Smooth muscle cell (in vitro differentiated cells): Measurements from ENCODE around the gene TXN. TPM values are rescaled to one million over a fixed set of nuclear protein-coding genes. Genes with fewer than 3 reads are reported as not detected.

Experiments
- DNase-seq: peaks from one replicate; lab custom pipeline; 2025; ENCODE audit not compliant: unreplicated experiment; lab: John Stamatoyannopoulos, UW
- H2AFZ ChIP-seq: fragments of 200-600 bp; sonication (generic); 2 replicates; pipeline ENCODE4 v1.6.0; 2016; ENCODE audit warnings: antibody characterized with exemption, low read depth, mild to moderate bottlenecking
- H3F3A ChIP-seq: fragments of 200-600 bp; sonication (generic); 2 replicates; pipeline ENCODE4 v1.6.0; 2017; ENCODE audit warnings: antibody characterized with exemption, low read depth
- H3K27ac ChIP-seq: fragments of 200-600 bp; sonication (generic); 2 replicates; pipeline ENCODE4 v1.5.1; 2016; ENCODE audit warnings: low read depth, mild to moderate bottlenecking
- H3K27me3 ChIP-seq: fragments of 200-600 bp; sonication (generic); 2 replicates; pipeline ENCODE4 v1.6.1; 2016; ENCODE audit warnings: low read depth, mild to moderate bottlenecking
- H3K36me3 ChIP-seq: fragments of 200-600 bp; sonication (generic); 2 replicates; pipeline ENCODE4 v1.5.1; 2016; ENCODE audit warnings: low read depth
- H3K4me1 ChIP-seq: fragments of 200-600 bp; sonication (generic); 2 replicates; pipeline ENCODE4 v1.5.1; 2016; ENCODE audit warnings: low read depth
- H3K4me2 ChIP-seq: fragments of 200-600 bp; sonication (generic); 2 replicates; pipeline ENCODE4 v1.6.0; 2016; ENCODE audit warnings: mild to moderate bottlenecking
- H3K4me3 ChIP-seq: fragments of 200-600 bp; sonication (generic); 2 replicates; pipeline ENCODE4 v1.5.1; 2016; ENCODE audit warnings: mild to moderate bottlenecking
- H3K79me2 ChIP-seq: fragments of 200-600 bp; sonication (generic); 2 replicates; pipeline ENCODE4 v1.6.0; 2016; ENCODE audit warnings: low read depth, mild to moderate bottlenecking
- H3K9ac ChIP-seq: fragments of 200-600 bp; sonication (generic); 2 replicates; pipeline ENCODE4 v1.6.0; 2016; ENCODE audit warnings: low read depth
- H3K9me3 ChIP-seq: fragments of 200-600 bp; sonication (generic); replicated peaks from 2 replicates; pipeline ENCODE4 v1.5.1; 2016; ENCODE audit warnings: low read depth
- H4K20me1 ChIP-seq: fragments of 200-600 bp; sonication (generic); 2 replicates; pipeline ENCODE4 v1.6.0; 2016; ENCODE audit warnings: low read depth
- CTCF ChIP-seq: fragments of 200-600 bp; sonication (generic); IDR thresholded peaks from 2 replicates; pipeline ENCODE4 v1.5.1; 2017; ENCODE audit warnings: borderline replicate concordance, mild to moderate bottlenecking, antibody characterized with exemption; ENCODE audit not compliant: insufficient read depth, poor library complexity, severe bottlenecking
- WGBS: methylation state at CpG from one replicate; pipeline ENCODE4 v1.1.7; 2016; ENCODE audit warnings: low lambda C conversion rate; 5-methylcytosine and 5-hydroxymethylcytosine counted together
- polyA plus RNA-seq: library from polyadenylated mRNA; unstranded; fragments of >200 nt; fragmentation: Nextera tagmentation; extraction: Ambion mirVana; gene quantifications from 2 replicates; pipeline ENCODE4 v1.2.1, GENCODE V29; 2016
- total RNA-seq: library from RNA; depleted of rRNA; stranded (reverse); fragments of >200 nt; gene quantifications from 2 replicates; pipeline ENCODE4 v1.2.3, GENCODE V29; 2014

The TXN gene
- total and polyA plus RNA-seq, 2 experiments from 2014 or later = 394 to 426 TPM

GRCh38 chr9:110255463-110256379, 586 bp downstream of the TXN start:
- no peaks in the 10 kb centered on the region for H3K9me3 ChIP-seq
- H3K27ac ChIP-seq = peak overlapping the region; percentile 58
- H3K27me3 ChIP-seq = no peaks in the 10 kb centered on the region
- H3F3A ChIP-seq = no peaks in the 10 kb centered on the region
- H3K4me2 ChIP-seq = peak overlapping the region; percentile 92
- H3K9ac ChIP-seq = peak overlapping the region; percentile 81
- no peaks in the 10 kb centered on the region for H3K36me3 ChIP-seq
- H4K20me1 ChIP-seq = peaks cover 44% of the 10 kb centered on the region
- peak overlapping the region; percentile 94 for H3K4me3 ChIP-seq
- under 1% methylated on average over 77 of the region's 81 CpGs for WGBS
- peak overlapping the region; percentile 61 for H2AFZ ChIP-seq
- DNase-seq = peak; percentile 46
- no peak for TF ChIP-seq CTCF
- H3K79me2 ChIP-seq = peaks cover 54% of the 10 kb centered on the region
- H3K4me1 ChIP-seq = peaks cover 12% of the 10 kb centered on the region

- no peak for DNase-seq
- peaks cover 12% of the 10 kb centered on the region for H3K4me1 ChIP-seq
- H3K27ac ChIP-seq = peak overlapping the region; percentile 58
Measured at GRCh38 chr9:110255034-110255462, 1.3 kb downstream of the TXN start.

GRCh38 chr9:110254500-110254899, 1.8 kb downstream of the TXN start:
- no peaks in the 10 kb centered on the region for H3K27me3 ChIP-seq
- H3K4me1 ChIP-seq = peaks cover 12% of the 10 kb centered on the region
- peak overlapping the region; percentile 81 for H3K9ac ChIP-seq
- WGBS = 86% methylated on average over 2 of the region's 2 CpGs
- H3K79me2 ChIP-seq = peaks cover 66% of the 10 kb centered on the region
- H3K4me3 ChIP-seq = peak overlapping the region; percentile 94
- H3K4me2 ChIP-seq = peak overlapping the region; percentile 92
- TF ChIP-seq CTCF = no peak
- H3K9me3 ChIP-seq = no peaks in the 10 kb centered on the region
- no peak for DNase-seq
- no peaks in the 10 kb centered on the region for H3K36me3 ChIP-seq
- peaks cover 56% of the 10 kb centered on the region for H4K20me1 ChIP-seq
- H3K27ac ChIP-seq = peak overlapping the region; percentile 58
- H3F3A ChIP-seq = no peaks in the 10 kb centered on the region
- no peak overlapping the region for H2AFZ ChIP-seq

More at GRCh38 chr9:110255034-110255462, 1.3 kb downstream of the TXN start:
- Histone ChIP-seq H3K9ac (peak overlapping the region; percentile 81), H3K27me3 (no peaks in the 10 kb centered on the region), H3K4me3 (peak overlapping the region; percentile 94), H3F3A (no peaks in the 10 kb centered on the region), H3K36me3 (no peaks in the 10 kb centered on the region), H3K79me2 (peaks cover 61% of the 10 kb centered on the region), H4K20me1 (peaks cover 51% of the 10 kb centered on the region), H2AFZ (peak overlapping the region; percentile 61), H3K9me3 (no peaks in the 10 kb centered on the region), H3K4me2 (peak overlapping the region; percentile 92)
- 2% methylated on average over 17 of the region's 17 CpGs for WGBS
- no peak for TF ChIP-seq CTCF
